MM.1S (cell line): ENCODE results near the gene TRIM66.

Experiments used
- DNase-seq: peaks from one replicate; pipeline ENCODE4 v3.0.0-alpha.2; 2015
- H2AFZ ChIP-seq: fragments of 300-600 bp; sonication (generic); 2 replicates; pipeline ENCODE4 v1.6.0; 2016; ENCODE audit warnings: antibody characterized with exemption, low read length
- H3F3A ChIP-seq: fragments of 300-600 bp; sonication (generic); 2 replicates; pipeline ENCODE4 v1.6.1; 2016; ENCODE audit warnings: mild to moderate bottlenecking, antibody characterized with exemption, low read length, moderate library complexity, mixed read lengths; ENCODE audit not compliant: insufficient read depth
- H3K27ac ChIP-seq: fragments of 300-600 bp; sonication (generic); 2 replicates; pipeline ENCODE4 v1.5.1; 2016; ENCODE audit warnings: mild to moderate bottlenecking, low read length
- H3K27me3 ChIP-seq: fragments of 300-600 bp; sonication (generic); replicated peaks from 2 replicates; pipeline ENCODE4 v1.6.0; 2016; ENCODE audit warnings: low read length; ENCODE audit not compliant: insufficient read depth
- H3K36me3 ChIP-seq: fragments of 300-600 bp; sonication (generic); replicated peaks from 2 replicates; pipeline ENCODE4 v1.6.1; 2016; ENCODE audit warnings: mild to moderate bottlenecking, low read length, mixed read lengths; ENCODE audit not compliant: insufficient read depth
- H3K4me1 ChIP-seq: fragments of 300-600 bp; sonication (generic); 2 replicates; pipeline ENCODE4 v1.6.1; 2016; ENCODE audit warnings: low read length, mixed read lengths
- H3K4me2 ChIP-seq: fragments of 300-600 bp; sonication (generic); 2 replicates; pipeline ENCODE4 v1.6.0; 2016; ENCODE audit warnings: low read depth, low read length
- H3K4me3 ChIP-seq: fragments of 300-600 bp; sonication (generic); 2 replicates; pipeline ENCODE4 v1.5.1; 2016; ENCODE audit warnings: low read length, mixed read lengths
- H3K79me2 ChIP-seq: fragments of 300-600 bp; sonication (generic); 2 replicates; pipeline ENCODE4 v1.6.1; 2016; ENCODE audit warnings: mixed run types, low read length, mixed read lengths
- H3K9ac ChIP-seq: fragments of 300-600 bp; sonication (generic); 2 replicates; pipeline ENCODE4 v1.6.1; 2016; ENCODE audit warnings: low read length, mixed read lengths
- H3K9me2 ChIP-seq: fragments of 300-600 bp; sonication (generic); replicated peaks from 2 replicates; pipeline ENCODE4 v1.6.1; 2016; ENCODE audit warnings: mild to moderate bottlenecking, low read length, mixed read lengths; ENCODE audit not compliant: insufficient read depth
- H3K9me3 ChIP-seq: fragments of 300-600 bp; sonication (generic); replicated peaks from 2 replicates; pipeline ENCODE4 v1.6.1; 2016; ENCODE audit warnings: mild to moderate bottlenecking, low read length, mixed read lengths; ENCODE audit not compliant: insufficient read depth
- H4K20me1 ChIP-seq: fragments of 300-600 bp; sonication (generic); 2 replicates; pipeline ENCODE4 v1.6.1; 2016; ENCODE audit warnings: mild to moderate bottlenecking, low read length, moderate library complexity, mixed read lengths; ENCODE audit not compliant: insufficient read depth
- CTCF ChIP-seq: fragments of 300-600 bp; sonication (generic); IDR thresholded peaks from 2 replicates; pipeline ENCODE4 v1.5.1; 2016; ENCODE audit warnings: antibody characterized with exemption, low read length, mixed read lengths
- EZH2 ChIP-seq: fragments of 300-600 bp; sonication (generic); optimal IDR thresholded peaks from 2 replicates; pipeline ENCODE3; 2017; ENCODE audit warnings: low read depth, mild to moderate bottlenecking, antibody characterized with exemption, low read length, mixed read lengths
- EZH2phosphoT487 ChIP-seq: fragments of 300-600 bp; sonication (generic); IDR thresholded peaks from 2 replicates; pipeline ENCODE4 v1.6.1; 2018; ENCODE audit warnings: antibody characterized with exemption, low read length

TRIM66 gene

DNA sequence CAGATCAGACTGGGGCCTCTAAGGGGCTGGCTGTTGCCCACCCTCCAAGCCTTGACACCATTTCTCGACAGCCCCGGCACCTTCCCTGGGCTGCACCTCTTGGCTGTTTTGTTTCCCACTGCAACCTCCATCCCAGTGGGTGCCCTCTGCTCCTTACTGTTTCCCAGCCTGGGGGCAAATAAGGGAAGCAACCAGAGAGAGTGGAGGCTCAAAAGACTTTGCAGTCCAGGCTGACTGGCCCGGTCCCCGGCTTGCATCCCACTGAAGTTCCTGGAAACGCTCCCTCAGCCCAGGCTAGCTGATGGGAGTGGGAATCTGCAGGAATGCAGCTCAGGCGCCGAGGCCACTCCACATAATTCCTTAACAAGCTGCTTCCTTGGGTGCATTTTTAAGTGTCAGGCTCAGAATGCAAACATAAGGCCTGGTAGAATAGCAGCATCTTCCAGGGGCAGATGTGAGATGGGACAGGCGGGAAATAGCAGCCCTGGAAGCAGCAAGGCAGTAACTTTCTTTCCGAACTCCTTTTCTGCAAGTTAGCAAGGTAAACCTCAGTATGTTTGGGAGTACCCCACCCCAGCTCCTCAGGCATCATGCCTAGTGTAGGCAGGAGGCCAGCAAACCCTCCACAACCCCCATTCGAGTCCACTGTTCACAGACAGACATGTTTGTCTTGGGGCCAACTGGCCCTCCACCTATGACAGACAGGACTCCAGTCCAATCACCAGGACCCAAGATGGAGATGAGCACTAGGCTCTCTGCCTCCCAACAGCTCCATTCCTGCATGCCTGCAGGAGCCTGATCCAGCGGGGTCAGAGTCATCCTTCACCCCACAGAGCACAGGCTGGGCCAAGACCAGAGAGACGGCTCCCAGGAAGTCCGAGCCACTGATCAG is 39.4 kb upstream of the TRIM66 start:
- H3F3A ChIP-seq = no peaks in the 10 kb centered on the region
- no peaks in the 10 kb centered on the region for H3K9me2 ChIP-seq
- no peaks in the 10 kb centered on the region for H3K36me3 ChIP-seq
- no peak overlapping the region for H3K9ac ChIP-seq
- no peak overlapping the region for H3K4me2 ChIP-seq
- H3K9me3 ChIP-seq = no peaks in the 10 kb centered on the region
- H3K4me3 ChIP-seq = no peak overlapping the region
- no peak overlapping the region for H3K27ac ChIP-seq
- no peaks in the 10 kb centered on the region for H4K20me1 ChIP-seq
- DNase-seq = no peak
- H3K27me3 ChIP-seq = no peaks in the 10 kb centered on the region
- TF ChIP-seq CTCF (no peak), EZH2phosphoT487 (no peak), EZH2 (no peak)
- H3K79me2 ChIP-seq = no peaks in the 10 kb centered on the region
- H3K4me1 ChIP-seq = no peaks in the 10 kb centered on the region
- no peak overlapping the region for H2AFZ ChIP-seq

DNA sequence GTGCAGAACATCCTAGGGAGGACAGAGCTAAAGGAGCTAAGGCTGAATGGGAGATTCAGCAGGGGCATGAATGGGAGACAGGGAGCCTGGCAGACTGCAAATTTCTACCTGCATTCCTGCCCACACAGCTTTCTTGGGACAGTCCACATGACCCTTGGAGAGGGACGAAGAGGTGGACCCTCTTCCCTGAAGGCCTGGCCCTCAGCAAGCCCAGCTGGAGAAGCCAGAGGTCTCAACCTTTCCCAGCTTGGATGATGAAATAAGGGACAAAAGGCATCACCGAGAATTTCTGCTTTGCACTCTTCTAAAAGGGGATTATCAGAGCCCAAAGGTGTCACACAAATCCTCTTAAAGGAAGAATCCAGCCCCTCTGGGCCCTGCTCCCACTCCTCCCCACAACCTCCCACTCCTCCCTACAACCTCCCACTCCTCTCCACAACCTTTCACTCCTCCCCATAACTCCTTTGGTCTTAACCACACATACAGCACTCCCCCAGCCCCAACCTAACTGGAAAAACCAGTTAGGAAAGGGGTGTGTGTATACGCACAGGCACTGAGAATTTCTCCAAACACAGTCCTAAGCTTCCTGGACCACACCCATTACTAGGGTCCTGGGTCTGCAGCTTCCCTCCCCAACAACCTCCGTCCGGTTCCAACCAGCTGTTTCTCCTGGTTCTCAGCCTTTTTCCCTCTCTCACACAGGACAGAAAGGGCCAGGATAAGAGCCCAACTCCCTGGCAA is 38.6 kb upstream of the TRIM66 start:
- Histone ChIP-seq H3K27ac (no peak overlapping the region), H4K20me1 (no peaks in the 10 kb centered on the region), H3K36me3 (no peaks in the 10 kb centered on the region), H3K79me2 (no peaks in the 10 kb centered on the region), H3K4me3 (no peak overlapping the region), H3K9me3 (no peaks in the 10 kb centered on the region), H3K27me3 (no peaks in the 10 kb centered on the region), H3K9ac (no peak overlapping the region), H3K4me1 (no peaks in the 10 kb centered on the region), H3F3A (no peaks in the 10 kb centered on the region), H3K9me2 (no peaks in the 10 kb centered on the region), H2AFZ (no peak overlapping the region), H3K4me2 (no peak overlapping the region)
- DNase-seq = no peak
- TF ChIP-seq EZH2 (no peak), EZH2phosphoT487 (no peak), CTCF (no peak)

GRCh38 chr11:8720352-8720751 is 37.9 kb upstream of the TRIM66 start:
- Histone ChIP-seq H3K27ac (no peak overlapping the region), H3K79me2 (no peaks in the 10 kb centered on the region), H3K4me2 (no peak overlapping the region), H3K9me3 (no peaks in the 10 kb centered on the region), H3K36me3 (no peaks in the 10 kb centered on the region), H3K4me1 (no peaks in the 10 kb centered on the region), H3K4me3 (no peak overlapping the region), H2AFZ (no peak overlapping the region), H3K9ac (no peak overlapping the region), H3F3A (no peaks in the 10 kb centered on the region), H3K27me3 (no peaks in the 10 kb centered on the region), H4K20me1 (no peaks in the 10 kb centered on the region), H3K9me2 (no peaks in the 10 kb centered on the region)
- no peak for DNase-seq
- no peak for TF ChIP-seq EZH2
- TF ChIP-seq EZH2phosphoT487 = no peak
- no peak for TF ChIP-seq CTCF
